Hippocampal formation (tissue), 2 donors: ENCODE data around the gene SMG7.

Experiments used
- DNase-seq, 2 donors: peaks; one replicate each; lab custom pipeline; 2025; lab: John Stamatoyannopoulos, UW

SMG7 gene

DNA sequence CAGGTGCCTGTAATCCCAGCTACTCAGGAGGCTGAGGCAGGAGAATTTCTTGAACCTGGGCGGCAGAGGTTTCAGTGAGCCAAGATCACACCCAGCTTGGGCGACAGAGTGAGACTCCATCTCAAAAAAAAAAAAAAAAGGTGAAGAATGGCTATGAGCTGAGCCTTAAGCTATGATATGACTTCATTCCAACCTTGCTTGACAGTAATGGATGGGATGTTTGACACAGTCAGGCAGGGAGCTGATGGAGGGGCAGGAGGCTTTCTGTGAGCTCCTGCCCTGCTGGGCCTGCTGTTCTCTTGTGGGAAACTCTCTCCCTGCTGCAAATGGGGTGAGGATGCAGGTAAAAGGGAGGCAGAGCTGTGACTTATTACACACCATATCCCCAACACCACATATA lies 90.4 kb downstream of the SMG7 start:
- no peak for DNase-seq

DNA sequence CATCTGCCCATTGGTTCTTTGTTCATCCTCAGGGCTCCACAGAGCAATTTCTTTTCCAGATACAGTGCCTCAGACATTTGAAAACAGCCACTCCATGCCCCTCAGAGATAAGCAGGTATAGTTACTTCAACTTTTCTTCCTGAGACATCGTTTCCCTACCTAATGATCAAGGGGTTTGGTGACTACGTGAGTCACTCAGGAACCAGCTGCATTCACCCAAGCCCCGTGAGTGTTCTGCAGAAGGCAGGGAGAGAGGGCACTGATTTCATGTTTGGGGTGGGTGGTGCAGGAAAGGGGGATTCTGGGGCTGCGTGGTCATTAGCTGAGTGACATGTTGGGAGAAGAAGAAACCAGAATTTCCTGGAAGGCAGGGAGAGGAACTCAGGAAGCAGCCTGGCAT lies 93.0 kb downstream of the SMG7 start:
- DNase-seq: no peak

DNA sequence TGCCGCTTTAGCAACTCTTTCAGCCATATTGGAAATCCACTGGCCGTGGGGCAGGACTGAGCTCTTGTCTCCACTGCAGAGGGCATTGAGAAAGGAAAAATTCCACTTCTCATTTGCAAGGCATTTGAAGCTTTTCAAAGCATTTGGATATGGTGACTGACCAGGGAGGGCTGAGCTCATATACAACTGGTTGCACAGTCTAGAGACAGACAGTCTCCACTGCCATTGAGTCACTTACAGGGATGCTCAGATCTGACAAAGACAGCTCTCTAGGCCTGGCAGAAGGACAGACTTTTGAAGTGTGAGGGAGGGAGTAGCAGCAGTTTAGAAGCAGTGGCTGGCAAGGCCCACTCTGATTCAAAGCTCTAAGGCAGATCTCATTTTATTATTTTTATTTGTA lies 93.7 kb downstream of the SMG7 start:
- no peak for DNase-seq

DNA sequence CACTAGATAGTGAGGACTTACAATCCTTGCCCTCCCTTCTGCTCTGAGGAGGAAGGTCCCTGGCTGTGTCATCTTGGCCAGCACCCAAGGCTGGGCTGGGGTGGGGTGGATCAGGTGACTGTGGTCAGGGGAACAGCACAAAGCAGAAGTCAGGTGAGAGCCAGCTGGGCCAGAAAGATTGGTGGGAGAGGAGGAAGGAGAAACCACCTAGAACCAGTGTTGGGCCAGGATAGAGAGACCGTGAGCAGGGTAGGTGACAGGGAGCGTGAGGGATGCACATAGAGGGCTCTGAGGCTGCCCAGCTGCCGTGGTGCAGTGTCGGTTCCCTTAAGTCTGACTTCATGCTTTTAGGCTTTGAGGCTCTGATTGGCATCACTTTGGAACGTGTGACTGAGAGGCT lies 95.3 kb downstream of the SMG7 start:
- peak in 1 of 2 donors; percentile 9 for DNase-seq

DNA sequence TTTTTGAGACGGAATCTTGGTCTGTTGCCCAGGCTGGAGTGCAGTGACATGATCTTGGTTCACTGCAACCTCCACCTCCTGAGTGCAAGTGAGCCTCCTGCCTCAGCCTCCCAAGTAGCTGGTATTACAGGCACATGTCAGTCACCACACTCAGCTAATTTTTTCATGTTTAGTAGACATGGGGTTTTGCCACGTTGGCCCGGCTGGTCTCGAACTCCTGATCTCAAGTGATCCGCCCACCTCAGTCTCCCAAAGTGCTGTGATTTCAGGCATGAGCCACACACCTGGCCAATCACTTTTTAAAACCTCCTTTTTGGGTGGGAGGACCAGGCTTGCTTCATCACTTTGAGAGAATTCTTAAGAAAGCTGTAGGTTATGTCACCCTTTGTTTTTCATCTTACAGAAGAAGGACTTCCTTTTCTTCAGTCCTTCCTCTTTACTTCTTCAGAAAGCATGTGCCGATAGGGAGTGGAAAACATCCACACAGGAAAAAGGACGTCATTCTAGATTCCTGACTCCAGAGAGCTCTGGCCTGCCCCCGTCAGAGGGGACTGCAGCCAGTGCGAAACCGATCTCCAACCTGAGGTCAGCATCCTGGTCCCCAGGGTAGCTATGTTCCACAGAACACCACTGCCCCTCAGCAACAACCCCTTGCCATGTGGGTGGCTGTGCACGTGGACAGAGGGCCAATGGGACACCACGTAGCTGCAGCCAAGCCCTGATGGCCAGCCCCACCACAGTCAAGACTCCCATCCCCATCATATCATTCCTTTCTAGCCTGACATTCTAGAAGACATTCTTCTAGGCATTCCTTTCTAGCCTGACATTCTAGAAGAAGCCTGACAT lies 96.1 kb downstream of the SMG7 start:
- DNase-seq: no peak

DNA sequence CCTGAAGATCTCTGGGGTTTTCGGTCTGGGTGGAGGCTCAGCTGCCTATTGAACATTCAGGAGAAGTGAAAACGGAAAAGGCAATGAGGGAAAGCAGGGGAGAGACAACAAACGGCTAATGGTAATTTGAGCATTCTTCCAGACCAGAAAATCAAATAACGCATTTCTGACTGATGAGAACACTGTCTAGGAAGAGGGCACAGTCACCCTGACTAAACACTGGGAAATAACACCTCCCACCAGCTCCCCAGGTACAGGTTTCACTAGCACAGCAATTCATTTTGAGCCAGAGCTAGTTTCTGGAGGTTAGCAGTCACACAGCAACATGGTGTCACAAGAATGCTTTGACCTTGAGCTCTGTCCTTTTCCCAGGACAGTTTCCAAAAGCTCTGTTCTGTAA lies 96.8 kb downstream of the SMG7 start:
- no peak for DNase-seq

DNA sequence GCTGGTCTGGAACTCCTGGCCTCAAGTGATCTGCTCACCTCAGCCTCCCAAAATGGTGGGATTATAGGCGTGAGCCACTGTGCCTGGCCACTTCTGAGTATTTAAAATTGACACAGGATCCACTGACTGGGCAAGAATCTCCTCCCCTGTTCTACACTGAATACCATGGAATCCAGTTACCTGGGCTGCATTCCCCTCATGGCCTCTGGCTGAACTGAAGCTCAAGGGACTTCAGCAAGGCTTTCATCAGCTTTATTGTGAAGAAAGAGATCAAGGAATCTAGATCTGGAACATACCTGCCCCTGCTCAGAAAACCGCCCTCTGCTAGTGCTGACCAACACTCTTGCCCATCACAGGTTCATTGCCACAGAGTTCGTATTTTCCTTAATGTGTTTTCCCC lies 97.5 kb downstream of the SMG7 start:
- no peak for DNase-seq

DNA sequence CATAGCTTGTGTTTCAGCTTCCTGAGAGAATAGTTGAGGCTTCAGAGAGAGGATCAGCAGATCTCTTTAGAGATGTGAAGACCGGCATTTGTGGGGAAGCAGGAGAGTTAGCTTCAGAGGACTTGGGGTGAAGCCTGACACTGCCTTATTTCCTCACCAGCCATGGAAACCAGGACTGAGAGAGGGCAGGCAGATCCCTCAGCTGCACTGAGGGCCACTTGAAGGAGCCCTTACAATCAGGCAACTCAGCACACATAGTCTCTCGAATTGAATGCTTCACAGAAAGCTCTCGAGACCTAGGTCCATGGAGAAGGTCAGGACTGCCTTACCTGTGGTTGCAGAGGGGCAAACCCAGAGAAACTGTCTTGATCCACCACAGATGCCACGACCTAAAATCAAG lies 98.2 kb downstream of the SMG7 start:
- DNase-seq: no peak

DNA sequence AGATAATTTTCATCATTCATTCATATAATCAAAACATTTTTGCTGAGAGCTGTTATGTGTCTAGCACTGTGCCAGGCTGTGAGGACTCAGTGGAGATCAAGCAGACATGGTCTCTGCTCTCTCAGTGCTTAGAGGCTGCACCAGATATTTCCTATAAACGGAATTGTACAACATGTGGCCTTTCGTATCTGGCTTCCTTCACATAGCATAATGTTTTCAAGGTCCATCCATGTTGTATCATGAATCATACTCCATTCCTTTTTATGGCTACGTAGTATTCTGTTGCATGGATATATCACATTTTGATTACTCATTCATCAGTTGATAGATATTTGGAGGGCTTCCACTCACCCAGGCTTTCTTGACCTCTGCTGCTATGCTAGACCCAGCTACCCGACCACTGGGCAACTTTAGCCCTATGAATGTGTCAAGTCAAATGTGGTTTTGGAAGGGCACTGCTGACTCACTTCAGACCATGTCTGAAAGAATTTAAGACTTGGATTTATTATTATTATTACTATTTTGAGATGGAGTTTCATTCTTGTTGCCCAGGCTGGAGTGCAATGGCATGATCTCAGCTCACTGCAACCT lies 99.5 kb downstream of the SMG7 start:
- no peak for DNase-seq

DNA sequence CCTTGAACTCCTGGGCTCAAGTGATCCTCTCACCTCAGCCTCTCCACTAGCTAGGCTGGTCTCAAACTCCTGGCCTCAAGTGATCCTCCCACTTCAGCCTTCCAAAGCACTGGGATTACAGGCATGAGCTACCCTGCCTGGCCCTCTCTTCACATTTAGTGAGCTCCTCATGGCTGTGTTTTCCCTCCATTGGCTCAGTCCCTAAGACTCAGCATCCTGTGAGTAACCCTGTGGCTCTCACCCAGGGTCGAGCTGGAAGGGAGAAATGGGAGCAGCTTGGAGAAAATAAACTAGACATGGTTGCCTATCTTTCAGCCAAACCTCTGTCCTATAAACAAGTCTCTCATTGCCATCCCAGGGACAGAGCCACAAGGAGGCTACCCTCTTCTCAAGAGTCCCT lies 100.4 kb downstream of the SMG7 start:
- no peak for DNase-seq

DNA sequence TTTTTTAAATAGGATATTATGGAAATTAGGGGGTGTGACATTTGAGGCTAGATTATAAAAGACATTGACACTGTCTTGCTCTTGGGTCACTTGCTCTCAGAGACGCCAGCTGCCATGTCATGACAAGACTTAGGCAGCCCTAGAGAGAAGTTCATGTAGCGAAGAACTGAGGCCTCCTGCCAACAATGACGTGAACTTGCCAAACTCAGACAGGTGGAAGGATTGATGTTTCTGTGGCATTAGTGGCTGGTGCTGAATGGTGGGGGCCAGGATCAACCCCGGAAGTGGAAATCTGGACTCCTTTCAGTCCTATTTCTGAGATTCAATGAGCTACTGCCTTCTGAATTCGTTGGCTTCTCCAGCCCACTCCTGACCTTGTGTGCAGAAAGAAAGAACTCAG lies 103.3 kb downstream of the SMG7 start:
- DNase-seq: no peak

DNA sequence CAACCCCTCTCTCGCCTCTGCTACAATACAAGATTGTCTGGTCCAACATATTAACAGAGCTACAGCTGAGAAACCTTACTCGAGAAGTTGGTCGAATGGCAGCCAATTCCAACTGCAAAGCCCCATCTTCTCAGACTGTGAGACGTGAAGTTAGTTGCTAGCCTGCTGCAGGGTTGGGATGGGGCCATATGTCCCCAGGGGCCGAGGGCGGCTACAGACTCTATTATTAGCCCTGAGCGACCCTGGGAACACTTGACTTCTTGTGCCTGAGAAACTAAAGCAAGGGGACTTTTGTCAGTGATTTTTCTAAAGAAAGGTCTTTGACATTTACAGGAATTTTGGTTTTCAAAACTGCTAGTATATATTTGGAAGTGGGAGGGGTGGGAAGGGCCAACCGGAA lies 104.2 kb downstream of the SMG7 start:
- DNase-seq: no peak

DNA sequence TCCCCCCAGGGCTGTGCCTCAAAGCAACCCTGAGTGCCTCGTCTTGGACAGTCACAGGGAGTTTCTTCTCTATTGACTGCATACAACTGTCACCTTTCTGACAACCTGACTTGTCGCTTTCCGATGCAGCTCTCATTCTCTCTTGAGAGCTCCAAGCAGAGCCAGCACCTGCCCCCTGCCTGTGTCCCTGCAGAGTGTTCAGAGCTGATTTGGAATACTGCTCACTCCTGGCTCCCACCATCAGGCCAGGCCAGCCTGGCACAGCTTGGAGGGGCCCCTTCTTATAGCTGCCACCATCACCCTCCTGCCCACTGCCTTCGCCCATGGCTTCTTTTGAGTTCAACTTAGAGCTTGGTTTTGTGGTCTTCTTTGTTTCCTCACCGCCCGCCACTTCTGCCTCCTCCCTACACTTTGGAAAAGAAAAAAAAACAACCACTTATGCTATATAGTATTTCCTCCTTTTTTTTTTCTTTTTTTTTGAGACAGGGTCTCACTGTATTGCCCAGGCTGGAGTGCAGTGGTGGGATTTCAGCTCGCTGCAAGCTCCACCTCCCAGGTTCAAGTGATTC lies 105.7 kb downstream of the SMG7 start:
- DNase-seq: no peak

DNA sequence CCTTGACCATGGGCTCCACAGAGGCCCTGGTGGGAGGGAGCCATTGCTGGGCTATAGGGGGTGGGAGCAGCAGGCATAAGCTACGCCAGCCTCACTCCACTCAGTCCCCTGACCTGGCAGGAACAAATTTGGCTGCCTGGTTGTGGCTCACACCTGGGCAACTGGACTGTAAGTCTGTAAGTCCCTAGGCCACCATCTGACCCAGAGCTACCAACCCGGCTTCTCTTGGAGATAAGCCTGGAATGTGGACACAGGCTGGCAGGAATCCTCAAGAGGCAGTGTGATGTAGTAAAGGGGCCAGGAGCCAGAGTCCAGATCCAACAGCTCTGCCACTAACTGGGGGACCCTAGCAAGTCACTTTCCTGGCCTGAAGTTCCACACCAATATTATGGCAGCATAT lies 106.6 kb downstream of the SMG7 start:
- DNase-seq: no peak

DNA sequence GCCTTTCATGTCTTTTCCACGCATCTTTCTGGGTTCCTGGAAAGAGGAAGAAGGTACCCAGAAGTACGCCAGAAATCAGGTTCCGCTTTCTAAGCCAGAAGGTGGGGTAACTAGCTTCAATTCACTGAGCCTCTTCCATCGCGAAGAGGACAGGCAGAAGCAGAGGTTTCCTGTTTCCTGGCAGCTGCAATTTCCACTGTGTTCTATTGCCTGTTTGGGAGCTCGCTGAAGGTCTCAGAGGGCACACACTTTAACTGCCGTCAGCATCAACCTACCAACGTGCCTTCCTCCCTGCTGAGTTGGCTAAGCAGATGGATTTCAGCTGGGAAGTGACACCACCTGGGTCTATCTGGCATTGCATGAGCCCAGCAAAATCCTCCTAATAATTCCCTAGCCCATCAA lies 108.0 kb downstream of the SMG7 start:
- peak in 1 of 2 donors; percentile 18 for DNase-seq

DNA sequence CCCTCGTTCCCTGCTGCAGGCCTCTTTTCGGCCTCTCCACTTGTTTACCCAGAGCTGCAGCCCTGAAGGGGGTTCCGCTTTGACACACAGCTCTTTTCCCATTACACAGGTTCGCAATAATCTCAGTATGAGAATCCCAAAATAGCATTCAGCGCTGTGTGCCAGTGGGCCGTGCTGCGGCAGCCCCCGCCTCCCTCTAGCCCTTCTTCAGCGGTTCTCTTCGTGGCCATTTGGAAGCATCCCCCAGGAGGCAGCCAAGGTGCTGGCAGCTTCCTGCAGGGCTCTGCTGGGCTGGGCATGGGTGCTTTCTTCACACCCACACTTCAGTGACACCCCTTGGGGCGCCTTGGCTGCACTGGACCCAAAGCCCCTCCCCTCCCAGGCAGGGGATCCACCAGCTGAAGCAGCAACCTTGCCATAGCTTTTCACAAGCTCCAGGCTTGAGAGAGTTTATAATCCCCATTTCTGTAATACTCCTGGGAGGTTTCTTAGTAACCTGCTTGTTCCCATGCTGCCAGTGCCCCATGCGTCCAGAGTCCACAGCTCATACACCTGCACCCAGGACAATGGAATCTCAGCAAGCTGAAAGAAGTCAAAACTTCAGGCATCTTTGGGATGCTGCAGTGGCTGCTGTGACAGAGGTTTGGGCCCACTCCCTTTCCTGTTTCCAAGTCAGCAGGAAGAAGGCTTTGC lies 109.9 kb downstream of the SMG7 start:
- no peak for DNase-seq

DNA sequence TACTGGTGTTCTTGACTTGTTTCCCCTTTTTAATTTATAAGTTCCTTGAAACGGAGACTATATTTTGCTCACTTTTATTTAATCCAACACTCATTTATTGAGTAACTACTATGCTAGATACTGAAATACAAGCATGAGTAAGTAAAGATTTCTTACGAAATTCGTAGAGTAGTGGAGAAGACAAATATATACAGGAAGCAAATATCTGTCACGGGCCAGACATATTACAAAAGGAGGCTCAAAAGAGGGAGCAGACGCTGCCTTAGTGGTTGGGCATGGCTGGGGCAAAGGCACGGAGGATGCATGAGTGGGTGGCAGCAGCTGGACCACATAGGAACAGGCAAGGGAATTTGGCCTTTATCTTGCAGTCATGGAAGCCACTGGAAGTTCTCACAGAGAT lies 111.2 kb downstream of the SMG7 start:
- no peak for DNase-seq

DNA sequence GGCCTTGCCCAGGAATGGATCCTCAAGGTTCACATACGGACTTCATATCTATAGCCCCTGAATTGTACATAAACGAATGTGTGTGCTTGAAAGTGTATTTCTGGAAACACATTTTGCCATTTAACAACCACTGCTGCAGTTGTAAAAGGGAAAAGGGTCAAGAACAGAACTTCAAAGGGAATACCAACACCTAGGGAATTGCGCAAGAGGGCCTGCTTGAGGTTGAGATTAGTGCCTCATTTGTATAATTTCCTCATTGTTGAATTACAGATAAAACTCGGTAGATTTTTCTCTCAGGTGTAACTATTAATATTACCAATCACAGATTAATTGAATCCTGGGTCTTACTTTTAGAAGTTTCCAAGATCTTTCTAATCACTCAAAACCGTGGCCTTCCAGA lies 111.8 kb downstream of the SMG7 start:
- DNase-seq: no peak

DNA sequence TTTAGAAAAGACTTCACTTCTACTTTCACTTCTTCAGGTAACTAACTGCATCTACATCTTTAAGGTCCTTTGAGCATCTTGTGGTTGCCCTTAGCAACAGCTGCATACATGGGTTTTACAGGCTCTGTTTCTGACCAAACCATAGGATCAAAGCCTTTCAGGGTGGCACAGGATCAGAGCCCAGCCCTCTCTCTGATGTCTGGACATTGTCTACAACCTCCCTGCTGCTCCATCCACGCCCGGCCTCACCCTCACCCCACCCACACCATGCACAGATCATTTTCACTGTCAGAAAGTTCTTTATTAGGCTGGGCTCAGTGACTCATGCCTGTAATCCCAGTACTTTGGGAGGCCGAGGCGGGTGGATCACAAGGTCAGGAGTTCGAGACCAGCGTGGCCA lies 112.7 kb downstream of the SMG7 start:
- no peak for DNase-seq

DNA sequence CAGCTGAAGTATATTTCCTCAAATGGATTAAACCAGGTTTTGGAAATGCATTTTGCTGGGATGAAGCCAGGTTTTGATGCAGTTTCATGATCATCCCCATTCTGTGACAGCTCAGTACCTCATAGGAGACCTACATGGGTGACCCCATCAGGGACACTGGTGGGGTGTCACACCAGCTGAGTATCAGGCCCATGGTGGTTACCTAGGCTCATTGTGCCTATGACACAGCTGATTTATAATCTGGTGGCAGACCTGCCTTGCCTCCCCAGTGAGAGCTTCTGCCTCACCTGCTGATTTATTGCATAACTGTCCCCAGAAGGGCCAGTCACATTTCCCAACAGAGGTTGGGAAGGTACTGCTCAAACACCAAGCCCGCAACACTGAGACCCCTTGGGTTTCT lies 114.2 kb downstream of the SMG7 start:
- DNase-seq: no peak

DNA sequence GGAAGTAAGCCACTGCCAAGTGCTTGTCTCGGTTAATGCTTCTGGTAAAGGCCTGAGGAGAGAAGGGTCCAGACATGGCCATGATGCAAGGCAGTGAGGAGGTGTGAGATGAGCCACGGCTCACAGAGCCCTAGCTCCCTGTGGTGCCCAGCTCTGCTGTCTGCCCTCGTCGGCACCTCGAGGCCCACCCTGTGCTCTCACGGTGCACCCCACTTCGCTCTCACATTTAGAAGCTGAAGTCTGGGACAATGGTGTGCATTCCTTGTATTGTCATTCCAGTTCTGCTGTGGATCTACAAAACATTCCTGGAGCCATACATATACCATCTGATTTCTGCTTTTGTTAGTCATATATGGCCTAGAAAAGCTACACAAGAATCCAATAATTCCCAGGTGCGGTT lies 114.6 kb downstream of the SMG7 start:
- no peak for DNase-seq

DNA sequence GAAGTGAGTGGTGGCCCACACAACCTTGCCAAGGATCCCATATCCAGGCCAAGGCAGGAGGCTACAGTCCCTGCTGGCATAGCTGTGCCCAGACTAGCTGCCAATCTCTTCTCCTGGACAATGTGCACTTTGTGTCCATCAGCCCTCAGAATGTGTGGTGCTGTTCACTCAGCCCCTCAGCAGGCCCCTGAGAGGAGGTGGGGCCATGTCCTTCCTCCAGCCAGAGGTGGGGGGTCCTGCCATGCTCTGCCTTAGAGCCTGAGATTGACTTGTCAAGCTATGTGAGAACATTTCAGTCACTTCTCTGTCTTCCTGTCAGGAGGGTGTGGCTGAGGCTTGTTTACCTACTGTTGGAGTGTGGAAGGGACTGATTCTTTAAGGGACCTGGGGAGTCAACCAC lies 116.5 kb downstream of the SMG7 start:
- DNase-seq: peak; percentile 26 to 33

DNA sequence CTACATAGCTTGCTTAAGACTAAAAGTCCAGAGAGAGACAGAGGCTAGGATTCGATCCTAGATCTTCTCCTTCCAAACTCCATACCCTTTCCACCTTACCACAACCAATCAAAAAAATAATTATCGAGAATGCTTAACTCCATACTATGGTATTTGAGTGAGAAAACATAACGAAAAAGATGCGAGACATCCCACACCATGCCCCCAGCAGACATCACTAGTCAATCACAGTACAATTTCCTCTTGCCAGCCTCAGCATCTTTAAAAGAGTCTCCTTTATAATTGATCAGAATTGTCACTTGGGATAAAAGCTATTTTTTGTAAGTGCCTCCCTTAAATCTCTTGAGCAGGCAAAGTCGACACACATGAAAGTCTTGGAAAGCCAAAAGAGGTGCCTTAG lies 117.1 kb downstream of the SMG7 start:
- DNase-seq: no peak
